HCT116 (cell line): ENCODE measurements around the gene UMAD1. TPM values are rescaled to one million over a fixed set of nuclear protein-coding genes. Genes with fewer than 3 reads are reported as not detected.

Source experiments
- ATAC-seq: fragments of 200-7000 bp; cut with Tn5 transposase; 2 replicates; pipeline ENCODE4 v1.9.1; 2020; ENCODE audit warnings: mild to moderate bottlenecking, moderate library complexity
- BruUV-seq: library from RNA; stranded (reverse); fragments of 400-500 nt; replicated peaks from 2 replicates; lab custom pipeline; 2021; lab: Mats Ljungman, UMichigan
- CTCF ChIA-PET: fragments of 300-600 bp; sonication (Branson Sonifier 250); formaldehyde crosslinking; loops from one replicate; lab custom pipeline; 2021; ENCODE audit warnings: antibody characterized with exemption; lab: Charles Lee
- POLR2A ChIA-PET: fragments of 300-600, 350-600 bp; sonication (Branson Sonifier 250); formaldehyde crosslinking; loops from one replicate; lab custom pipeline; 2021; ENCODE audit warnings: antibody characterized with exemption; lab: Charles Lee
- RAD21 ChIA-PET, 2 experiments: fragments of 300-600 bp; sonication (Branson Sonifier 250); formaldehyde crosslinking; loops; one replicate each; lab custom pipeline; 2023; ENCODE audit warnings: low total read pairs in 2 of 2; ENCODE audit not compliant: uncharacterized antibody in 2 of 2, unreplicated experiment in 2 of 2, low non-redundant PET in 1 of 2; lab: Charles Lee
- DNase-seq: peaks from one replicate; pipeline ENCODE4 v3.0.0-alpha.2; 2010; ENCODE audit warnings: low read depth, low spot score
- H2AFZ ChIP-seq: fragments of 200-600 bp; shearing (Covaris generic), sonication (generic); 2 replicates; pipeline ENCODE4 v1.6.1; 2017; ENCODE audit warnings: low read depth, mixed run types, mixed read lengths, antibody characterized with exemption, low read length; ENCODE audit not compliant: poor library complexity, severe bottlenecking
- H3K27ac ChIP-seq: 2 replicates; pipeline ENCODE4 v1.5.1; 2012; ENCODE audit warnings: low read depth, low read length
- H3K27me3 ChIP-seq: fragments of 200-600 bp; sonication (generic); 2 replicates; pipeline ENCODE4 v1.6.1; 2016; ENCODE audit warnings: mixed run types, low read length, mixed read lengths; ENCODE audit not compliant: insufficient read depth
- H3K36me3 ChIP-seq, 2 experiments: fragments of 200-500 bp in 1 of 2; fragments of 200-600 bp in 1 of 2; sonication (Bioruptor generic) in 1 of 2; sonication (generic) in 1 of 2; 2 replicates each; pipeline versions ENCODE4 v1.5.1 to v1.6.1; 2014 to 2016; ENCODE audit warnings: low read length in 2 of 2, inconsistent platforms in 1 of 2, mixed read lengths in 1 of 2, mixed run types in 1 of 2; ENCODE audit not compliant: insufficient read depth in 2 of 2, control insufficient read depth in 1 of 2
- H3K4me1 ChIP-seq, 2 experiments: fragments of 200-600 bp in 1 of 2; sonication (generic) in 1 of 2; 2 replicates each; pipeline versions ENCODE4 v1.5.1 to v1.6.1; 2012 to 2017; ENCODE audit warnings: low read length in 2 of 2, inconsistent platforms in 1 of 2, mild to moderate bottlenecking in 1 of 2, mixed read lengths in 1 of 2, mixed run types in 1 of 2, moderate library complexity in 1 of 2; ENCODE audit not compliant: insufficient read depth in 2 of 2, control insufficient read depth in 1 of 2
- H3K4me2 ChIP-seq: fragments of 200-600 bp; sonication (generic); 2 replicates; pipeline ENCODE4 v1.6.1; 2017; ENCODE audit warnings: mixed run types, low read length, mixed read lengths
- H3K4me3 ChIP-seq, 2 experiments: fragments of 200-600 bp in 1 of 2; sonication (generic) in 1 of 2; replicated peaks in 1 of 2; 2 replicates each; pipeline ENCODE4 v1.5.1; 2011 to 2016; ENCODE audit warnings: low read length in 2 of 2, control low read depth in 1 of 2, low read depth in 1 of 2, mild to moderate bottlenecking in 1 of 2, mixed read lengths in 1 of 2, mixed run types in 1 of 2
- H3K79me2 ChIP-seq: fragments of 200-600 bp; sonication (generic); 2 replicates; pipeline ENCODE4 v1.6.1; 2017; ENCODE audit warnings: mild to moderate bottlenecking, mixed run types, low read length, moderate library complexity, mixed read lengths; ENCODE audit not compliant: insufficient read depth
- H3K9ac ChIP-seq: fragments of 200-600 bp; sonication (generic); 2 replicates; pipeline ENCODE4 v1.6.1; 2016; ENCODE audit warnings: low read length, mixed read lengths
- H3K9me2 ChIP-seq: fragments of 200-600 bp; sonication (generic), shearing (Covaris generic); 2 replicates; pipeline ENCODE4 v1.6.1; 2017; ENCODE audit warnings: mixed run types, mild to moderate bottlenecking, moderate library complexity; ENCODE audit not compliant: insufficient read depth
- H3K9me3 ChIP-seq, 2 experiments: fragments of 200-500 bp in 1 of 2; fragments of 200-600 bp in 1 of 2; sonication (Bioruptor generic) in 1 of 2; sonication (generic) in 1 of 2; 2 replicates each; pipeline ENCODE4 v1.6.1; 2014 to 2017; ENCODE audit warnings: low read length in 2 of 2, mixed read lengths in 2 of 2, inconsistent platforms in 1 of 2, low read depth in 1 of 2, mild to moderate bottlenecking in 1 of 2, mixed run types in 1 of 2, moderate library complexity in 1 of 2; ENCODE audit not compliant: control insufficient read depth in 1 of 2, insufficient read depth in 1 of 2
- H4K20me1 ChIP-seq: fragments of 200-600 bp; sonication (generic), shearing (Covaris generic); 2 replicates; pipeline ENCODE4 v1.6.1; 2017; ENCODE audit warnings: mixed run types, mild to moderate bottlenecking, moderate library complexity; ENCODE audit not compliant: insufficient read depth
- CBX3 ChIP-seq: IDR thresholded peaks from 2 replicates; pipeline ENCODE4 v1.6.1; 2012; ENCODE audit warnings: low read depth
- CEBPB ChIP-seq: IDR thresholded peaks from 2 replicates; pipeline ENCODE4 v1.6.1; 2012; ENCODE audit warnings: low read depth
- CTCF ChIP-seq, 3 experiments: fragments of 200-600 bp in 1 of 3; sonication (generic) in 1 of 3; IDR thresholded peaks in 2 of 3; conservative IDR thresholded peaks in 1 of 3; 2 replicates each; pipeline ENCODE4 v1.5.1; 2012 to 2017; ENCODE audit warnings: low read depth in 2 of 3, low read length in 2 of 3, antibody characterized with exemption in 1 of 3, borderline replicate concordance in 1 of 3, control low read depth in 1 of 3, mild to moderate bottlenecking in 1 of 3, mixed read lengths in 1 of 3, mixed run types in 1 of 3, moderate library complexity in 1 of 3; ENCODE audit not compliant: insufficient read depth in 1 of 3
- ELF1 ChIP-seq: IDR thresholded peaks from 2 replicates; pipeline ENCODE4 v1.6.1; 2012; ENCODE audit warnings: low read depth, borderline replicate concordance
- RAD21 ChIP-seq: IDR thresholded peaks from 2 replicates; pipeline ENCODE4 v1.6.1; 2012; ENCODE audit warnings: low read depth, mild to moderate bottlenecking
- SRF ChIP-seq: IDR thresholded peaks from 2 replicates; pipeline ENCODE4 v1.6.1; 2012; ENCODE audit warnings: low read depth
- intact Hi-C: fragments of 100-400 bp; cut with micrococcal nuclease; formaldehyde crosslinking; loops from 2 replicates; pipeline ENCODE4 v1.10.0; 2022
- total RNA-seq: library from RNA; stranded (reverse); gene quantifications from one replicate; pipeline ENCODE4 v1.2.1, GENCODE V29; 2021; ENCODE audit not compliant: unreplicated experiment
- TF ChIP-seq, protein P1 (sequence below): IDR thresholded peaks from 2 replicates; pipeline ENCODE4 v1.6.1; 2012
- TF ChIP-seq, protein P2 (sequence below): IDR thresholded peaks from 2 replicates; pipeline ENCODE4 v1.6.1; 2012; ENCODE audit warnings: low read depth

The UMAD1 gene
- total RNA-seq, 1 experiment from 2014 or later = 12.7 TPM

DNA sequence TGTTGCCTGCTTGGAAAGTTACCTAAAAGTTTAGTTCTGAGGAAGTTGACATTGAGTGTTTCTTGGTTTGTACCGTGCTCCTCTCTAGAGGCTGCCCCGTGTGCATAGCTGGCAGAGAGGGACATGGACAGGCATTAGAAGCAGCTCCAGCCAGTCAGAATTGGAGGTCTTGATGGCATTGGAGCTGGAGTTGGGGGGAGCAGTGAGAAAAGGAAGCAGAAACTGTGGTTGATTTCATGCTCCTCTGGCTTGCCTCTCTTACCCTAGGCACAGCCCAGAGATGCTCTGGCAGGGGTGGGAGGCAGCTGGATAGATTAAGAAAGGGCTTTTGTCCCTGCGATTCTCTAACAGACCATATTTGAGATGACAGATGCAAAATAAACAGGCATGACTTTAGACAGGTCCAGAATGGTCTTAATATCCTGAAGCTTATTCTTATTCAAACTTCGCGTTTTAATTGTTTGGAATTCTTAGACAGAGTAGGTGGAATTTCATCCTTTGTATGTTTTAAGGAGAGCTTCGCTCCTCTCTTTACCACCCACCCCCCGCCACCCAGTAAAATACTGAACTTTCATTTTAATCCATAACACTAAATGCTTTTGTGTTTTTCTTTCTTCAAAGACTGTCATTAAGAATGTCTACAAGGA, 254.6 kb downstream of the UMAD1 start:
- H3K4me1 ChIP-seq = no peaks in the 10 kb centered on the region
- POLR2A ChIA-PET = no interaction called here
- no peaks in the 10 kb centered on the region for H3K36me3 ChIP-seq
- H4K20me1 ChIP-seq = no peaks in the 10 kb centered on the region
- CTCF ChIA-PET = no interaction called here
- BruUV-seq = no TSS peak
- H3K9ac ChIP-seq = no peak overlapping the region
- no peaks in the 10 kb centered on the region for H3K79me2 ChIP-seq
- no peak overlapping the region for H2AFZ ChIP-seq
- H3K4me3 ChIP-seq = no peak overlapping the region
- ATAC-seq = no peak
- RAD21 ChIA-PET = no interaction called here
- DNase-seq = no peak
- intact Hi-C loops = no loop called here
- H3K27ac ChIP-seq = no peak overlapping the region
- no peaks in the 10 kb centered on the region; the same call in 1 of the 2 replicates for H3K9me2 ChIP-seq
- TF ChIP-seq SRF (no peak), RAD21 (no peak), CTCF (IDR thresholded peaks at IDR 0.05 in 2 of 3, conservative IDR thresholded peaks at IDR 0.05 in 1 of 3; ENCODE audit: borderline replicate concordance in 1 of 3, insufficient read depth in 1 of 3, low read depth in 2 of 3, low read length in 2 of 3) (no peak), CEBPB (no peak), CBX3 (no peak), ELF1 (no peak)
- TF ChIP-seq, protein P1, sequence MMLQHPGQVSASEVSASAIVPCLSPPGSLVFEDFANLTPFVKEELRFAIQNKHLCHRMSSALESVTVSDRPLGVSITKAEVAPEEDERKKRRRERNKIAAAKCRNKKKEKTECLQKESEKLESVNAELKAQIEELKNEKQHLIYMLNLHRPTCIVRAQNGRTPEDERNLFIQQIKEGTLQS = no peak
- TF ChIP-seq, protein P2, sequence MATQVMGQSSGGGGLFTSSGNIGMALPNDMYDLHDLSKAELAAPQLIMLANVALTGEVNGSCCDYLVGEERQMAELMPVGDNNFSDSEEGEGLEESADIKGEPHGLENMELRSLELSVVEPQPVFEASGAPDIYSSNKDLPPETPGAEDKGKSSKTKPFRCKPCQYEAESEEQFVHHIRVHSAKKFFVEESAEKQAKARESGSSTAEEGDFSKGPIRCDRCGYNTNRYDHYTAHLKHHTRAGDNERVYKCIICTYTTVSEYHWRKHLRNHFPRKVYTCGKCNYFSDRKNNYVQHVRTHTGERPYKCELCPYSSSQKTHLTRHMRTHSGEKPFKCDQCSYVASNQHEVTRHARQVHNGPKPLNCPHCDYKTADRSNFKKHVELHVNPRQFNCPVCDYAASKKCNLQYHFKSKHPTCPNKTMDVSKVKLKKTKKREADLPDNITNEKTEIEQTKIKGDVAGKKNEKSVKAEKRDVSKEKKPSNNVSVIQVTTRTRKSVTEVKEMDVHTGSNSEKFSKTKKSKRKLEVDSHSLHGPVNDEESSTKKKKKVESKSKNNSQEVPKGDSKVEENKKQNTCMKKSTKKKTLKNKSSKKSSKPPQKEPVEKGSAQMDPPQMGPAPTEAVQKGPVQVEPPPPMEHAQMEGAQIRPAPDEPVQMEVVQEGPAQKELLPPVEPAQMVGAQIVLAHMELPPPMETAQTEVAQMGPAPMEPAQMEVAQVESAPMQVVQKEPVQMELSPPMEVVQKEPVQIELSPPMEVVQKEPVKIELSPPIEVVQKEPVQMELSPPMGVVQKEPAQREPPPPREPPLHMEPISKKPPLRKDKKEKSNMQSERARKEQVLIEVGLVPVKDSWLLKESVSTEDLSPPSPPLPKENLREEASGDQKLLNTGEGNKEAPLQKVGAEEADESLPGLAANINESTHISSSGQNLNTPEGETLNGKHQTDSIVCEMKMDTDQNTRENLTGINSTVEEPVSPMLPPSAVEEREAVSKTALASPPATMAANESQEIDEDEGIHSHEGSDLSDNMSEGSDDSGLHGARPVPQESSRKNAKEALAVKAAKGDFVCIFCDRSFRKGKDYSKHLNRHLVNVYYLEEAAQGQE = no peak
- H3K9me3 ChIP-seq = no peaks in the 10 kb centered on the region
- H3K27me3 ChIP-seq = no peaks in the 10 kb centered on the region
- H3K4me2 ChIP-seq = no peak overlapping the region
